Stimulated activated CD4-positive, alpha-beta T cell treated with anti-CD3 and anti-CD28 coated beads, Interleukin-4, amount 100 ng/mL, for 24 hours (primary cell): ENCODE data around the gene RPL15.
"Not testable (repeated sequence)": the region's sequence is repeated elsewhere in the genome, so short reads cannot be mapped to it uniquely, and the experiment has no call there.

Experiments used
- DNase-seq: peaks from one replicate; pipeline ENCODE4 v3.0.0-alpha.2; 2020

RPL15 gene

GRCh38 chr3:23916886-23917678 lies at the start of gene RPL15, which contains the start of gene NKIRAS1:
Gene RPL15 (plus strand): TSS chr3:23917132. CDS start chr3:23917860, 728 bp downstream.
Gene NKIRAS1 (minus strand): TSS chr3:23916990. CDS start chr3:23910904, 6,086 bp downstream.
- DNase-seq, result peak; percentile 97

- DNase-seq, result no peak
Observed at GRCh38 chr3:23867400-23867799, 49.5 kb upstream of the RPL15 start.

GRCh38 chr3:23867838-23868237 lies 49.1 kb upstream of the RPL15 start:
- DNase-seq, result no peak

GRCh38 chr3:23869977-23870662 lies 46.8 kb upstream of the RPL15 start:
- no peak for DNase-seq

- not testable (repeated sequence) for DNase-seq
Observed at GRCh38 chr3:23870663-23871043, 46.3 kb upstream of the RPL15 start.

- DNase-seq, result not testable (repeated sequence)
Observed at GRCh38 chr3:23871361-23871760, 45.6 kb upstream of the RPL15 start.

GRCh38 chr3:23872330-23872729 lies 44.6 kb upstream of the RPL15 start:
- no peak for DNase-seq

- no peak for DNase-seq
Observed at GRCh38 chr3:23873941-23874340, 43.0 kb upstream of the RPL15 start.

GRCh38 chr3:23874359-23875112 lies 42.4 kb upstream of the RPL15 start:
- DNase-seq, result no peak

- DNase-seq, result no peak
Observed at GRCh38 chr3:23875113-23875725, 41.7 kb upstream of the RPL15 start.

GRCh38 chr3:23876923-23877322 lies 40.0 kb upstream of the RPL15 start:
- DNase-seq, result no peak

- DNase-seq, result no peak
Observed at GRCh38 chr3:23877329-23877980, 39.5 kb upstream of the RPL15 start.

- no peak for DNase-seq
Observed at GRCh38 chr3:23879485-23879884, 37.4 kb upstream of the RPL15 start.

GRCh38 chr3:23880703-23881339 lies 36.1 kb upstream of the RPL15 start:
- DNase-seq, result no peak

- not testable (repeated sequence) for DNase-seq
Observed at GRCh38 chr3:23881993-23882392, 34.9 kb upstream of the RPL15 start.

GRCh38 chr3:23882487-23882918 lies 34.4 kb upstream of the RPL15 start:
- DNase-seq, result no peak

- no peak for DNase-seq
Observed at GRCh38 chr3:23884481-23884880, 32.5 kb upstream of the RPL15 start.

GRCh38 chr3:23885210-23885609 lies 31.7 kb upstream of the RPL15 start:
- DNase-seq, result no peak

- no peak for DNase-seq
Observed at GRCh38 chr3:23886311-23886710, 30.6 kb upstream of the RPL15 start.

GRCh38 chr3:23888617-23889228 lies 28.2 kb upstream of the RPL15 start:
- DNase-seq, result peak; percentile 10

GRCh38 chr3:23889386-23889785 lies 27.5 kb upstream of the RPL15 start:
- no peak for DNase-seq
